NCI-H526 (cell line): Measurements from ENCODE around the gene PRKACA.

Experiments used
- DNase-seq, 2 experiments: peaks; one replicate each; lab custom pipeline; 2025; lab: John Stamatoyannopoulos, UW

The PRKACA gene

DNA sequence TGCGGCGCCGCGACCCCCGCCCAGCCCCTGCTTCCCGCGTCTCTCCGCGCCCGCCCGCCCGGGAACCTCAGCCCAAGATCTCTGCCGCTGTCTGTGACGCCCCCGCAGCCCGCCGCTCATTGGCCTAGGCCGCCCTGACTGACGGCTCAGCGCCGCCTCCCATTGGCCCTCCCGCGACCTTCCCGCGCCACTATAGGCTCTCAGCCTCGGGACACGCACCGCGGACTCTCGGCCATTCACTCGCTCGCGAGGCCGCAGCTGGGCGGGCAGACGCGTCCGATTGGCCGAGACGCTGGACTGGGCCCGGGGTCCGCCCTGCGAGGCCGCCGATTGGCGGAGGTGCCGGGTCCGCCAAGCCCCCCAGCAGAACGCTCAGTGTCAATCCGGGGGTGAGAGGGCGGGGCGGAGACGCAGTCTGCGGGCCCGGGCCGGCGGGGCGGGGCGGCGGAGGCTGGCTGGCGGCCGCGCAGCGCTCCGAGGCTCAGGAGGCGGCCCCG is at the start of gene PRKACA:
Gene PRKACA (minus strand): TSS at position 95 of the 497 bp plus-strand sequence. CDS start 215 bp downstream, outside the sequence.
- DNase-seq, result peak; percentile 89 to 97

- DNase-seq, result no peak
These were observed 49.5 kb upstream of the PRKACA start for GRCh38 chr19:14166999-14167575.

- no peak for DNase-seq
These were observed 48.6 kb upstream of the PRKACA start for GRCh38 chr19:14165990-14166830.

- DNase-seq, result no peak
These were observed 47.3 kb upstream of the PRKACA start for GRCh38 chr19:14164724-14165493.

DNA sequence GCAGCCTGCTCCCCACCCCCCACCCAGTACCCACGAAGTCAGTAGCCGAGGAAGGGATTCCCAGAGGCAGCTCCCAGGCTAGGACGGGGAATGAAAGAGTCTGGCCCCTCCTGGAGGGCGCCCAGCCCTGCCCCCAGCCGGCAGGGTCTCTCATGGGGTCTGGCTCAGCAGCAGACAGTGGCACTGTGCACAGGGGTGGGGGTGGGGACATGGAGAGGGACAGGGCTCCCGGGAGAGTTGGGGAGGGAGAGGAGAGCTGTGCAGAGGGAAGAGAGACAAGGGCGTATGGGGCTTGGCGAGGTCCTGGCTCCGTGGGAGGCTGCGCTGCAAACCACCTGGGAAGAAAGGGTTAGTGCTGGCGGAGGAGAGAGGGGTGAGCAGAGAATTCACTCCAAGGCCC is 46.5 kb upstream of the PRKACA start:
- no peak for DNase-seq

DNA sequence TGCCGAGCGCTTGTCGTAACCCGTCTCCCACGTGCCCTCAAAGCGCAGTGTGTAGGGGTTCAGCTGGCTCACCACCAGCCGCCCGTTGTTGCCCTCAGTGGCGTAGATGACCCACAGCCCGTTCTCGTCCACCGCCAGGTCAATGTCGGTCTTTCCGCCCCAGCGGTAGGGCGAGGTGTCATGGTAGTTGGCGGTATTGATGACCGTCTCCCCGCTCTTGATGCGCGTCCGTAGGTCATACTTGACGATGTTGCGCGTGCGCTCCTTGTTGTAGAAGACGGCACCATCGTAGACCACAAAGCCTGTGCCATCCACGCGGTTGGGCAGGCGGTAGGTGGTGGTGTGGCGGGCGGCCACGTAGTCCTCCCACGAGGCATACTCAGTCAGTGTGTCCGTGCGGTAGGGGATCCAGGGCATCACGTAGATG is 45.3 kb upstream of the PRKACA start:
- no peak for DNase-seq

GRCh38 chr19:14161305-14161704 is 43.7 kb upstream of the PRKACA start:
- no peak for DNase-seq

DNA sequence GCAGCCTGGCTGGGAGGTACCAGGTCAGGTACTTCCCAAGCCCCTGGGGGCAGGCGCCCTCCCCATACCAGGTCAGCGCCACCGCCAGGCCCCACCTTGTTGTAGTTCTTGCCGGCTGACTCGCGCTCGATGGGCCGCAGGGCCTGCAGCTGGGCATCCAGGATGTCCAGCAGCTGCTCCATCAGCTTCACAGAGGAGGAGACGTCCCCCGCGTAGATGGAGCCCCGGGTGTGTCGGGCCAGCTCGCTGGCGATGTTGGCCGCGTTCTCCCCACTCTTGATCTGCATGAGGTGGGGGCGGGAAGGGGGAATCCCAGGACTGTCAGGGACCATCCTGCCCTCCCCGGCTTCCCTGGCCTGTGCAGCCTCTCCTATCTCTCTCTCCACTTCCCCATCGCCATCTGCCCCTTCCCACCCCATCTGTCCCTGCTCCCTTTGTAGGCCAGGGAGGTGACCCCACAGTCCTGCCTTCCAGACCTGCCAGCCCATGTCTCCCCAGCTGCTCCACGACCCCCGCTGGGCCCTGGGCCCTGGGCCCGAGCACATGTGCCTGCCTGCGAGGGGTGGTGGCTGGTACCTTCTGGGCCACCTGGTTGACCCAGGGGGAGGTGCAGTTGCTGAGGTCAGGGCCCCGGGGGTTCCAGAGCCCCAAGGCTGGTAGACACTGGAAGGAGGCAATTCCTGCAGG is 42.6 kb upstream of the PRKACA start:
- DNase-seq, result no peak

DNA sequence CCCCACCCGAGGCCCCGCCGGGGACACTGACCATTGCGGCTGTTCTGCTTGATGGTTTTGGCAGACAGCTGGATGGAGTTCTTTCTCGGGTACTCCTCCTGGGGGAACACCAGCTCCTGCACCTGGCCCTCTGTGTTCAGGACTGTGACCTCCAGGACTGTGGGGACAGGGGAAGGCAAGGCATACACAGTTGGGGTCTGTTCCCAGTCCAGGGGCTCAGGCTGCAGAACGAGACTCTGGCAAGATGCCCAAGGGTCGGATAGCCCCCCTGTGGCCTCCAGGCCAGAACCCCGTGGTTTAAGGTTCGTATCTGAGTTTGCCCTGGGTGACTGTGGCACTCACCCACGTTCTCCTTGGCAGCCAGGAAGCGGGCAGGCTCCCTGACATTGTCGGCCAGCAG is 41.5 kb upstream of the PRKACA start:
- no peak for DNase-seq

- no peak for DNase-seq
These were observed 40.9 kb upstream of the PRKACA start for GRCh38 chr19:14158276-14159023.

- no peak for DNase-seq
These were observed 39.6 kb upstream of the PRKACA start for GRCh38 chr19:14156971-14157717.

GRCh38 chr19:14156122-14156521 is 38.6 kb upstream of the PRKACA start:
- no peak for DNase-seq

GRCh38 chr19:14155371-14155770 is 37.8 kb upstream of the PRKACA start:
- no peak for DNase-seq

DNA sequence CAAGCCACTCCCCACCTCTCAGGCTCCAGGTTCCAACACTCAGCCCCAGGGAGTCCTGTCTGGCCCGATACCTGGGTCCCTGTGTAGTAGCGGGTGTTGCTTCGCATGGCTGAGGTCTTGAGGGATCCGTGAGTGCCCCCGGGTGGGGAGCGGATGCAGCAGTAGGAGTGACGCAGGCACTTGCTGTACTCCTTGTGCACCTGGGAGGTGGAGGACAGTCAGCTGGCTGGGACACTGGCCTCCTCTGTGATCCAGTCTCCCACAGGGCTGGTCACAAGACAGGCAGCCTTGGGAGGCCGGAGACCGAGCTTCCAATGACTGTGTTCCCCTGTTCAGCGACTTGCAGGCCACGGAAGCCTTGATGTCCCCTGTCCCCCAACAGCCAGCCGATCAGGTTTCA is 35.2 kb upstream of the PRKACA start:
- DNase-seq, result no peak

DNA sequence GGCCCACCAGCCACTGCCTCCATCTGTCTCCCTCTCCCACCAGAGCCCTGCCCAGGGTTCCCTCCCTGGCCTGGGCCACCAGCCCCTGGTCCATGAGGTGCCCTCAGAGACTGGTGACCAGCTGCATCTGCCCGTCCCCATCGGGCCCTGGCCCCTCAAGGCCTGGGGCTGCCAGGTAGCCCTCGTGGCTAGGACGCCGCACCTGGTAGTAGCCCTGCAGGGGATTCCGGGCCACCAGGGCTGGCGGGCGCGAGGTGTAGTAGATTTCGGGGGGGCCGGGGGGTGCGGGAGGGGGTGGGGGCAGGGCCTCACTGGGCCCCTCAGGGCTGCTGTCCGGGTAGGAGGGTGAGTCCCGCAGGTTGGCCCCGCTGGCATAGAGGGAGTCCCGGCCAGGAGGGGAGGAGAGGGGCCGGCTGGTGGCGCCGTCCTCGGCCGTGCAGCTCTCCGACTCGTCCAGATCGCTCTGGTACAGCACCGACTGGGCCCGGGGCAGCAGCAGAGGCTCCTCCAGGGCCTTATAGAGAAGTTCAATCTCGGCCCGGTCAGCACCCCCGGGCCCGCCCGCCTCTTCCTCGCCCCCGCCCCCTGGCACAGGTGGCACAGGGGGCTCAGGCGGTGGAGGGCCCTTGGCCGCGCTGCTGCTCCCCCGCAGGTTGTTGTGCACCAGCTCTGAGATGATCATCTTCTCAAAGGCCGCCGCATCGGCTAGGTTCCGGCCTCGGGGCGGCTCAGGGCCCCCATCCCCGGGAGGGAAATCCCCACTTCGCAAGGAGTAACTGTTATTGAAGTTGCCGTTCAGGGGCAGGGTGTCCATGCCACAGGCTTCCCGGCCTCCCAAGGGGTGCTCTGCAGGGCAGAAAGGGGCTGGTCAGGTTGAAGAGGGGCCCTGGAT is 33.5 kb upstream of the PRKACA start:
- DNase-seq, result no peak

GRCh38 chr19:14150041-14150769 is 32.6 kb upstream of the PRKACA start:
- DNase-seq, result no peak

DNA sequence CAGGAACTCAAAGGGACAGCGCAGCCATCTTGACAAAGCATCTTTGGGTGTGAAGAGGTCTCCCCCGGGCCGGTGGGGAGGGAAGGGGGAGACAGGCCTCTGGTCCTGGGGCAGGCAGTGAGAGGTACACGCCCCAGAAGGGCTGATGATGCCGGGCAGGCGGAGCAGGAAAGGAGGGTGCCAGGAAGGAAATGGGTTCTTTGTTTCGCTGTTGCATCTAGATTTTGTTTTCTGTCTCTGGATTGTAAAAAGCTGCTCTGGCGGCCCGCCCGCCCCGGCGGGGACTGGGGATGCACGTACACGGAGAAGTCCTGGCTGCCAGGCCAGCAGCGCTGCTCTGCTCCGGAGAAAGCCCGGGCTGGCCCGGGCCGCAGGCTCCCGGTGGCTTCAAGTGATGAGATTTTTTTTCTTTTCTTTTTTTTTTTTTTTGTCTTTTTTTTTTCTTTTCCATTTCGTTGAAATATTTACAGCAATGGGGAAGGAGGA is 32.0 kb upstream of the PRKACA start:
- DNase-seq, result no peak

DNA sequence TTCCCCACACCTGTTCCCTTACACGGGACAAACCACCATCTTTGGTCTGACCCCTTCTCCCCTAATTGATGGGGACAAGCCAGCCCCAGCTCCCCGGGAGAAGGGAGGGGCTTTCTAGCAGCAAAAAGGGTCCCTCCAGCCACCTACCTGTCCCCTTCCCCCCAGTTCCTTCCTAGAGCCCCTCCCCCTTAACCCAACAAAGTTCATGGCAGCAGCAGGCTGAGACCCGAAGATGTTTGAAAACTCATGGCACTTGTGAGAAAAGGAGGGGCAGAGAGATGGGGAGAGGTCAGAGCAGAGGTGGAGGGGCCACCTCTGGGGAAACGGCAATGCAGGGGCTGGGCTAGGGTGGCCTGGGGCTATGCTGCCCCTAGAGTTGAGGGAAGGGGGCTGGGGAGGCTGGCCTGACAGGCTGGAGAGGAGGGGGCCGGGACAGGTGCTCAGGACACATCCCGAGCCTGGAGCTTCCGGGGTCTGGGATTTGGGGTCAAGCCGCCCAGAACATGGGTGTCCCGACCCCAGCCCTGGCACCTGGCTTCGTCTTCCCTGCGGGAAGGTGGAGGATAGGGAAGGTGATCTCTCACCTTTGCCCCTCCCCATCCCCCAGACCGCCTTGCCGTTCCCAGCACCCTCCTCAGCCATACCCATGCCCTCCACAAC is 31.3 kb upstream of the PRKACA start:
- no peak for DNase-seq
